Measurements from ENCODE around the gene EYA4.

EYA4 gene

GRCh38 chr6:133359760-133360159 lies 118.6 kb downstream of the EYA4 start:
- DNase-seq: no peak
- peaks cover 15% of the 10 kb centered on the region for H3K4me1 Mint-ChIP-seq
- H3K9me3 Mint-ChIP-seq: peaks cover 4% of the 10 kb centered on the region
- no peak overlapping the region for H3K27ac Mint-ChIP-seq
- no peaks in the 10 kb centered on the region for H3K36me3 Mint-ChIP-seq (ENCODE audit: low read depth)
- H3K27me3 Mint-ChIP-seq (ENCODE audit: low read depth, poor library complexity): no peaks in the 10 kb centered on the region
- no peak overlapping the region for H3K4me3 Mint-ChIP-seq
- TF ChIP-seq CTCF (IDR thresholded peaks at IDR 0.05): no peak

- no peak for TF ChIP-seq CTCF (IDR thresholded peaks at IDR 0.05)
- H3K27ac Mint-ChIP-seq: no peak overlapping the region
- no peaks in the 10 kb centered on the region for H3K36me3 Mint-ChIP-seq (ENCODE audit: low read depth)
- peaks cover 15% of the 10 kb centered on the region for H3K4me1 Mint-ChIP-seq
- H3K27me3 Mint-ChIP-seq (ENCODE audit: low read depth, poor library complexity): no peaks in the 10 kb centered on the region
- H3K9me3 Mint-ChIP-seq: peaks cover 5% of the 10 kb centered on the region
- no peak for DNase-seq
- H3K4me3 Mint-ChIP-seq: no peak overlapping the region
These were observed 119.0 kb downstream of the EYA4 start for GRCh38 chr6:133360194-133360593.

- DNase-seq: no peak
- H3K4me1 Mint-ChIP-seq: peaks cover 10% of the 10 kb centered on the region
- TF ChIP-seq CTCF (IDR thresholded peaks at IDR 0.05): no peak
- H3K36me3 Mint-ChIP-seq (ENCODE audit: low read depth): no peaks in the 10 kb centered on the region
- no peaks in the 10 kb centered on the region for H3K27me3 Mint-ChIP-seq (ENCODE audit: low read depth, poor library complexity)
- H3K27ac Mint-ChIP-seq: no peak overlapping the region
- H3K4me3 Mint-ChIP-seq: no peak overlapping the region
- H3K9me3 Mint-ChIP-seq: peaks cover 4% of the 10 kb centered on the region
These were observed 121.7 kb downstream of the EYA4 start for GRCh38 chr6:133362813-133363212.

- Mint-ChIP-seq H3K4me3 (no peak overlapping the region), H3K27me3 (ENCODE audit: low read depth, poor library complexity) (no peaks in the 10 kb centered on the region), H3K36me3 (ENCODE audit: low read depth) (no peaks in the 10 kb centered on the region), H3K27ac (no peak overlapping the region), H3K4me1 (peaks cover 28% of the 10 kb centered on the region), H3K9me3 (peaks cover 4% of the 10 kb centered on the region)
- no peak for DNase-seq
- TF ChIP-seq CTCF (IDR thresholded peaks at IDR 0.05): no peak
These were observed 127.5 kb downstream of the EYA4 start for GRCh38 chr6:133368664-133369063.

GRCh38 chr6:133369773-133370272 lies 128.7 kb downstream of the EYA4 start:
- TF ChIP-seq CTCF (IDR thresholded peaks at IDR 0.05): no peak
- H3K27ac Mint-ChIP-seq: no peak overlapping the region
- H3K36me3 Mint-ChIP-seq (ENCODE audit: low read depth): no peaks in the 10 kb centered on the region
- H3K9me3 Mint-ChIP-seq: peaks cover 4% of the 10 kb centered on the region
- H3K27me3 Mint-ChIP-seq (ENCODE audit: low read depth, poor library complexity): no peaks in the 10 kb centered on the region
- H3K4me3 Mint-ChIP-seq: no peak overlapping the region
- H3K4me1 Mint-ChIP-seq: peaks cover 28% of the 10 kb centered on the region
- DNase-seq: no peak

GRCh38 chr6:133376743-133377142 lies 135.6 kb downstream of the EYA4 start:
- Mint-ChIP-seq H3K27me3 (ENCODE audit: low read depth, poor library complexity) (no peaks in the 10 kb centered on the region), H3K9me3 (no peaks in the 10 kb centered on the region), H3K36me3 (ENCODE audit: low read depth) (no peaks in the 10 kb centered on the region), H3K4me1 (no peaks in the 10 kb centered on the region), H3K27ac (no peak overlapping the region), H3K4me3 (no peak overlapping the region)
- no peak for DNase-seq
- no peak for TF ChIP-seq CTCF (IDR thresholded peaks at IDR 0.05)

Measured in nephron progenitor cell (in vitro differentiated cells).